MM.1S (cell line): ENCODE data around the gene TMPRSS6.

Experiments
- DNase-seq: peaks from one replicate; pipeline ENCODE4 v3.0.0-alpha.2; 2015
- H2AFZ ChIP-seq: fragments of 300-600 bp; sonication (generic); 2 replicates; pipeline ENCODE4 v1.6.0; 2016; ENCODE audit warnings: antibody characterized with exemption, low read length
- H3F3A ChIP-seq: fragments of 300-600 bp; sonication (generic); 2 replicates; pipeline ENCODE4 v1.6.1; 2016; ENCODE audit warnings: mild to moderate bottlenecking, antibody characterized with exemption, low read length, moderate library complexity, mixed read lengths; ENCODE audit not compliant: insufficient read depth
- H3K27ac ChIP-seq: fragments of 300-600 bp; sonication (generic); 2 replicates; pipeline ENCODE4 v1.5.1; 2016; ENCODE audit warnings: mild to moderate bottlenecking, low read length
- H3K27me3 ChIP-seq: fragments of 300-600 bp; sonication (generic); replicated peaks from 2 replicates; pipeline ENCODE4 v1.6.0; 2016; ENCODE audit warnings: low read length; ENCODE audit not compliant: insufficient read depth
- H3K36me3 ChIP-seq: fragments of 300-600 bp; sonication (generic); replicated peaks from 2 replicates; pipeline ENCODE4 v1.6.1; 2016; ENCODE audit warnings: mild to moderate bottlenecking, low read length, mixed read lengths; ENCODE audit not compliant: insufficient read depth
- H3K4me1 ChIP-seq: fragments of 300-600 bp; sonication (generic); 2 replicates; pipeline ENCODE4 v1.6.1; 2016; ENCODE audit warnings: low read length, mixed read lengths
- H3K4me2 ChIP-seq: fragments of 300-600 bp; sonication (generic); 2 replicates; pipeline ENCODE4 v1.6.0; 2016; ENCODE audit warnings: low read depth, low read length
- H3K4me3 ChIP-seq: fragments of 300-600 bp; sonication (generic); 2 replicates; pipeline ENCODE4 v1.5.1; 2016; ENCODE audit warnings: low read length, mixed read lengths
- H3K79me2 ChIP-seq: fragments of 300-600 bp; sonication (generic); 2 replicates; pipeline ENCODE4 v1.6.1; 2016; ENCODE audit warnings: mixed run types, low read length, mixed read lengths
- H3K9ac ChIP-seq: fragments of 300-600 bp; sonication (generic); 2 replicates; pipeline ENCODE4 v1.6.1; 2016; ENCODE audit warnings: low read length, mixed read lengths
- H3K9me2 ChIP-seq: fragments of 300-600 bp; sonication (generic); replicated peaks from 2 replicates; pipeline ENCODE4 v1.6.1; 2016; ENCODE audit warnings: mild to moderate bottlenecking, low read length, mixed read lengths; ENCODE audit not compliant: insufficient read depth
- H3K9me3 ChIP-seq: fragments of 300-600 bp; sonication (generic); replicated peaks from 2 replicates; pipeline ENCODE4 v1.6.1; 2016; ENCODE audit warnings: mild to moderate bottlenecking, low read length, mixed read lengths; ENCODE audit not compliant: insufficient read depth
- H4K20me1 ChIP-seq: fragments of 300-600 bp; sonication (generic); 2 replicates; pipeline ENCODE4 v1.6.1; 2016; ENCODE audit warnings: mild to moderate bottlenecking, low read length, moderate library complexity, mixed read lengths; ENCODE audit not compliant: insufficient read depth
- EZH2 ChIP-seq: fragments of 300-600 bp; sonication (generic); optimal IDR thresholded peaks from 2 replicates; pipeline ENCODE3; 2017; ENCODE audit warnings: low read depth, mild to moderate bottlenecking, antibody characterized with exemption, low read length, mixed read lengths
- EZH2phosphoT487 ChIP-seq: fragments of 300-600 bp; sonication (generic); IDR thresholded peaks from 2 replicates; pipeline ENCODE4 v1.6.1; 2018; ENCODE audit warnings: antibody characterized with exemption, low read length
- TF ChIP-seq, protein P1 (sequence below): fragments of 300-600 bp; sonication (generic); IDR thresholded peaks from 2 replicates; pipeline ENCODE4 v1.5.1; 2016; ENCODE audit warnings: antibody characterized with exemption, low read length, mixed read lengths

The TMPRSS6 gene

DNA sequence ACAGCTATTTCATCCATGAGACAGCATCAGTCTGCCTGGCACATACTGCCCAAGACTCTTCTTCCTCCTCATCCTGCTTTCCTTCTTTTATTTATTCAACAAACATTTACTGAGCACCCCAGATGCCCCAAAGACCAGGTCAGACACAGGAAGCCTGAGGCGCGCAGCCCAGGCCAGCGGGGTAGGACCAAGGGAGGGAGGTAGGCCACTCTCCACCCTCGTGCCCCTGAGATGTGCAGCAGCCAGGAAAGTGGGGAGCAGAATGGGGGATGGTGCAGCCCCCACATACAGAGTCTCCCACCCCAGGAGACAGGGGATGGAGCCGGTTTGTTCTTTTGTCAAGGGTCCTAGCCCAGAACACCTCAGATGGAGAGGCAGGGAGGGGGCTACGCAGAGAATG, 44.4 kb upstream of the TMPRSS6 start:
- Histone ChIP-seq H3K4me1 (no peaks in the 10 kb centered on the region), H3K9me2 (no peaks in the 10 kb centered on the region), H3K4me3 (no peak overlapping the region), H3K27ac (no peak overlapping the region), H3K4me2 (no peak overlapping the region), H3K79me2 (no peaks in the 10 kb centered on the region), H4K20me1 (no peaks in the 10 kb centered on the region), H3K36me3 (no peaks in the 10 kb centered on the region), H3K27me3 (peaks cover 46% of the 10 kb centered on the region), H3K9me3 (no peaks in the 10 kb centered on the region), H3F3A (no peaks in the 10 kb centered on the region), H2AFZ (no peak overlapping the region), H3K9ac (no peak overlapping the region)
- DNase-seq: no peak
- TF ChIP-seq EZH2phosphoT487 (no peak), EZH2 (no peak)
- TF ChIP-seq, protein P1, sequence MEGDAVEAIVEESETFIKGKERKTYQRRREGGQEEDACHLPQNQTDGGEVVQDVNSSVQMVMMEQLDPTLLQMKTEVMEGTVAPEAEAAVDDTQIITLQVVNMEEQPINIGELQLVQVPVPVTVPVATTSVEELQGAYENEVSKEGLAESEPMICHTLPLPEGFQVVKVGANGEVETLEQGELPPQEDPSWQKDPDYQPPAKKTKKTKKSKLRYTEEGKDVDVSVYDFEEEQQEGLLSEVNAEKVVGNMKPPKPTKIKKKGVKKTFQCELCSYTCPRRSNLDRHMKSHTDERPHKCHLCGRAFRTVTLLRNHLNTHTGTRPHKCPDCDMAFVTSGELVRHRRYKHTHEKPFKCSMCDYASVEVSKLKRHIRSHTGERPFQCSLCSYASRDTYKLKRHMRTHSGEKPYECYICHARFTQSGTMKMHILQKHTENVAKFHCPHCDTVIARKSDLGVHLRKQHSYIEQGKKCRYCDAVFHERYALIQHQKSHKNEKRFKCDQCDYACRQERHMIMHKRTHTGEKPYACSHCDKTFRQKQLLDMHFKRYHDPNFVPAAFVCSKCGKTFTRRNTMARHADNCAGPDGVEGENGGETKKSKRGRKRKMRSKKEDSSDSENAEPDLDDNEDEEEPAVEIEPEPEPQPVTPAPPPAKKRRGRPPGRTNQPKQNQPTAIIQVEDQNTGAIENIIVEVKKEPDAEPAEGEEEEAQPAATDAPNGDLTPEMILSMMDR: no peak

DNA sequence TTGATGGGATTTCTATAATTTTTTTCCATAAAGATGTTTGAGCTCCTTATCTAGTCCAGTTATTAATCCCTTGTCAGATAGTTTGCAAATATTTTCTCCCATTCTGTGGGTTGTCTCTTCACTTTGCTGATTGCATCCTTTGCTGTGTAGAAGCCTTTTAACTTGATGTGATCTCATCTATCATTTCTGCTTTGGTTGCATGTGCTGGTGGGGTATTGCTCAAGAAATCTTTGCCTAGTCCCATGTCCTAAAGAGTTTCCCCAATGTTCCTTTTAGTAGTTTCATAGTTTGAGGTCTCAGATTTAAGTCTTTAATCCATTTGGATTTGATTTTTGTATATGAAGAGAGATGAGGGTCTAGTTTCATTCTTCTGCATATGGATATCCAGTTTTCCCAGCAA, 41.9 kb upstream of the TMPRSS6 start:
- no peak overlapping the region for H2AFZ ChIP-seq
- H3K79me2 ChIP-seq: no peaks in the 10 kb centered on the region
- H3K9ac ChIP-seq: no peak overlapping the region
- no peaks in the 10 kb centered on the region for H3F3A ChIP-seq
- H3K9me2 ChIP-seq: no peaks in the 10 kb centered on the region
- H3K36me3 ChIP-seq: no peaks in the 10 kb centered on the region
- DNase-seq: no peak
- H3K9me3 ChIP-seq: no peaks in the 10 kb centered on the region
- peaks cover 47% of the 10 kb centered on the region for H3K27me3 ChIP-seq
- no peaks in the 10 kb centered on the region for H3K4me1 ChIP-seq
- H3K27ac ChIP-seq: no peak overlapping the region
- H4K20me1 ChIP-seq: no peaks in the 10 kb centered on the region
- no peak overlapping the region for H3K4me2 ChIP-seq
- TF ChIP-seq, protein P1: no peak
- TF ChIP-seq EZH2 (no peak), EZH2phosphoT487 (no peak)
- no peak overlapping the region for H3K4me3 ChIP-seq

DNA sequence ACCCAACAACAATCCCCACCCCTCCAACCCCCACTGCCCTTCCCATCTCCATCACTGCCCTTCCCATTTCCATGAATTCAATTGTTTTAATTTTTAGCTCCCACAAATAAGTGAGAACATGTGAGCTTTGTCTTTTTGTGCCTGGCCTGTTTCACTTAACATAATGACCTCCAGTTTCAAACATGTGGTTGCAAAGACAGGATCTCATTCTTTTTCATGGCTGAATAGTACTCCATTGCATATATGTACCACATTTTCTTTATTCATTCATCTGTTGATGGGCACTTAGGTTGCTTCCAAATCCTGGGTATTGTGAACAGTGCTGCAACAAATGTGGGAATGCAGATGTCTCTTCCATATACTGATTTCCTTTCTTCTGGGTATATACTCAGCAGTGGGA, 41.2 kb upstream of the TMPRSS6 start:
- Histone ChIP-seq H3K9me3 (no peaks in the 10 kb centered on the region), H3K4me2 (no peak overlapping the region), H3K9ac (no peak overlapping the region), H4K20me1 (no peaks in the 10 kb centered on the region), H3K27ac (no peak overlapping the region), H3K36me3 (no peaks in the 10 kb centered on the region), H3F3A (no peaks in the 10 kb centered on the region), H3K4me3 (no peak overlapping the region), H3K79me2 (no peaks in the 10 kb centered on the region), H3K27me3 (peaks cover 54% of the 10 kb centered on the region), H3K4me1 (no peaks in the 10 kb centered on the region), H2AFZ (no peak overlapping the region), H3K9me2 (no peaks in the 10 kb centered on the region)
- TF ChIP-seq EZH2phosphoT487 (no peak), EZH2 (no peak)
- TF ChIP-seq, protein P1: no peak
- no peak for DNase-seq
